HUES48 (cell line): ENCODE data around the gene CEPT1.

Experiments used
- H3K27ac ChIP-seq: one replicate; pipeline ENCODE4 v1.7.0; 2013; ENCODE audit warnings: low read depth, low read length, inconsistent platforms
- H3K27me3 ChIP-seq: 2 replicates; pipeline ENCODE4 v1.6.1; 2013; ENCODE audit warnings: mild to moderate bottlenecking, low read length; ENCODE audit not compliant: control insufficient read depth, insufficient read depth
- H3K36me3 ChIP-seq: 2 replicates; pipeline ENCODE4 v1.6.1; 2013; ENCODE audit warnings: low read length; ENCODE audit not compliant: control insufficient read depth, insufficient read depth
- H3K4me1 ChIP-seq: 2 replicates; pipeline ENCODE4 v1.6.1; 2013; ENCODE audit warnings: mild to moderate bottlenecking, low read length; ENCODE audit not compliant: control insufficient read depth, insufficient read depth
- H3K4me3 ChIP-seq: 2 replicates; pipeline ENCODE4 v1.5.1; 2013; ENCODE audit warnings: mild to moderate bottlenecking, low read depth, low read length
- H3K9ac ChIP-seq: 2 replicates; pipeline ENCODE4 v1.6.1; 2013; ENCODE audit warnings: mild to moderate bottlenecking, low read depth, low read length, moderate library complexity
- H3K9me3 ChIP-seq: 2 replicates; pipeline ENCODE4 v1.6.1; 2013; ENCODE audit warnings: low read length; ENCODE audit not compliant: control insufficient read depth, insufficient read depth

The CEPT1 gene

GRCh38 chr1:111222308-111223125 is 82.5 kb downstream of the CEPT1 start:
- H3K36me3 ChIP-seq, result no peaks in the 10 kb centered on the region
- H3K9me3 ChIP-seq, result no peaks in the 10 kb centered on the region
- no peak overlapping the region for H3K4me3 ChIP-seq
- H3K27me3 ChIP-seq, result peaks cover 3% of the 10 kb centered on the region; the same call in 1 of the 2 replicates
- no peak overlapping the region for H3K9ac ChIP-seq
- peaks cover 20% of the 10 kb centered on the region; the same call in 1 of the 2 replicates for H3K4me1 ChIP-seq
- no peak overlapping the region for H3K27ac ChIP-seq

- no peaks in the 10 kb centered on the region for H3K36me3 ChIP-seq
- no peak overlapping the region for H3K9ac ChIP-seq
- peaks cover 20% of the 10 kb centered on the region; the same call in 1 of the 2 replicates for H3K4me1 ChIP-seq
Observed at GRCh38 chr1:111223126-111223685, 83.2 kb downstream of the CEPT1 start.

DNA sequence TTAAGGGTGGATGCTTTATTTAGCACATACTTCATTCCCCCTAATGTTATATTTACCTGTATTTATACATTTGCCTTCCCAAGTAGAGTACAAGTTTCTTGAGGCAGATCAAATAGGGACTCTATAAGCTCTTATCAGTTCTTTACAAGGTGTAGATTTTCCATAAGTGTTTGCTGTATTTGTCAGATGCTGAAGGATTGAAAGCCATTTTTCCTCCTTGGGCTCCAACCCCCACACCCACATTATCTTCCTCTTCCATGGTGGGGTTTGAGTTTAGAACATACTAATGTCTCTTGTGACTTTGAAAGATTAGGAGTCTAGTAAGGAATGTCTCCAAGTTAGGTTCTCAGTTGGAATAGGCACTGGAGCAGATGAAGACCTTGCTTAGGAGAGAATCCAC is 85.1 kb downstream of the CEPT1 start:
- Histone ChIP-seq H3K27me3 (peaks cover 3% of the 10 kb centered on the region; the same call in 1 of the 2 replicates), H3K9me3 (no peaks in the 10 kb centered on the region), H3K36me3 (no peaks in the 10 kb centered on the region), H3K9ac (no peak overlapping the region), H3K27ac (no peak overlapping the region), H3K4me3 (no peak overlapping the region), H3K4me1 (peaks cover 20% of the 10 kb centered on the region; the same call in 1 of the 2 replicates)

More at GRCh38 chr1:111223126-111223685, 83.2 kb downstream of the CEPT1 start:
- Histone ChIP-seq H3K27ac (no peak overlapping the region), H3K4me3 (no peak overlapping the region), H3K9me3 (no peaks in the 10 kb centered on the region), H3K27me3 (peaks cover 3% of the 10 kb centered on the region; the same call in 1 of the 2 replicates)

DNA sequence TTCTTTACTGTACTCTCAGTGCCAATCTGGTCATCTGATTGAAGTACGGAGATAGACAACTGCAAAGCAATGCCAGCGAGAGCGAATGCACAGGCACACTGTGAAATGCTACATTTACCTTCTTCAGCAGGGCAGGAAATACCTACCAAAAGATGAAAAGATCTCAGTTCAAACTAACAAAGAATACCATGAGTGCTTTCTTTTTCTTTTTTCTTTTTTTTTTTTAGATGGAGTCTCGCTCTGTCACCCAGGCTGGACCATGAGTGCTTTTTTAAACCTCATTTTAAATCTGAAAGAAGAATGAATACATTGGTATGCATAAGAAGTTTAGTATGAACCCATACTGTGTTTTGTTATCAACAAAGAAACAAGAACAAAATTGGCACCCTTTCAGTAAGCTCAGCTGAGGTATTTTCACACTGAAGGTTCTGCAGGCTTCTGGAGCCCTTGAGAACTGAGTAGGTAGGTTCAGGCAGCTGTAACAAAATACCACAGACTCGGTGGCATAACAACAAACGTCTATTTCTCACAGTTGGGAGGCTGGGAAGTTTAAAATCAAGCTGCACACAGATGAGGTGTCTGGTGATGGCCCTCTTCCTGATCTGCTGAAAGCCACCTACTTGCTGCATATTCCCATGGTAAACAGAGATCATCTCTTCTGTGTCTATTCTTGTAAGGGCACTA is 85.8 kb downstream of the CEPT1 start:
- H3K4me3 ChIP-seq, result no peak overlapping the region
- H3K27me3 ChIP-seq, result peaks cover 3% of the 10 kb centered on the region; the same call in 1 of the 2 replicates
- H3K9ac ChIP-seq, result no peak overlapping the region
- H3K27ac ChIP-seq, result no peak overlapping the region
- peaks cover 20% of the 10 kb centered on the region; the same call in 1 of the 2 replicates for H3K4me1 ChIP-seq
- H3K36me3 ChIP-seq, result no peaks in the 10 kb centered on the region
- H3K9me3 ChIP-seq, result no peaks in the 10 kb centered on the region

DNA sequence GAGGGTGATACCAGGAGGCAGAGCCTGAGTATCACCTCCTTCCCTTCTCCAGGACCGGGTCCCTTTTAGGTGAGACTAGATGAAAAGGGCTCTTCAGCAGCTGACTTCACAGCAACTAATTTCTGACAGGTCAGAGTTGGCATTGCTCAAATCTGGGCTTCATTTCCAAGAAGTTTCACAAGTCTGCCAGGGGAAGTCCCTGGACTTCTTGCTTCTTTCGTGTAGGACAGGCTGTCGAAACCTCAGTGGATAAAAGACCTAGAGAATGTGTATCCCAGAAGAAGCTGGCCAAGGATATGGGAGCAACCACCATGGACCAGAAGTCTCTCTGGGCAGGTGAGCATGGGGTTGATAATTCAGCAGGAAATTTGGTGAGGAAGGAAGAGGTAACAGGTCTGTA is 87.4 kb downstream of the CEPT1 start, which contains the start of gene CHI3L2:
TSS of gene CHI3L2 (plus strand) at position 280 of the 400 bp plus-strand sequence. CDS start at position 297, 17 bp downstream.
- H3K27me3 ChIP-seq, result peaks cover 3% of the 10 kb centered on the region; the same call in 1 of the 2 replicates
- no peaks in the 10 kb centered on the region for H3K9me3 ChIP-seq
- no peak within 1 kb of the TSS for H3K9ac ChIP-seq
- peak within 1 kb of the TSS; percentile 59 for H3K27ac ChIP-seq
- H3K36me3 ChIP-seq, result no peaks in the 10 kb centered on the region
- H3K4me3 ChIP-seq, result no peak within 1 kb of the TSS
- H3K4me1 ChIP-seq, result peaks cover 16% of the 10 kb centered on the region; the same call in 1 of the 2 replicates

DNA sequence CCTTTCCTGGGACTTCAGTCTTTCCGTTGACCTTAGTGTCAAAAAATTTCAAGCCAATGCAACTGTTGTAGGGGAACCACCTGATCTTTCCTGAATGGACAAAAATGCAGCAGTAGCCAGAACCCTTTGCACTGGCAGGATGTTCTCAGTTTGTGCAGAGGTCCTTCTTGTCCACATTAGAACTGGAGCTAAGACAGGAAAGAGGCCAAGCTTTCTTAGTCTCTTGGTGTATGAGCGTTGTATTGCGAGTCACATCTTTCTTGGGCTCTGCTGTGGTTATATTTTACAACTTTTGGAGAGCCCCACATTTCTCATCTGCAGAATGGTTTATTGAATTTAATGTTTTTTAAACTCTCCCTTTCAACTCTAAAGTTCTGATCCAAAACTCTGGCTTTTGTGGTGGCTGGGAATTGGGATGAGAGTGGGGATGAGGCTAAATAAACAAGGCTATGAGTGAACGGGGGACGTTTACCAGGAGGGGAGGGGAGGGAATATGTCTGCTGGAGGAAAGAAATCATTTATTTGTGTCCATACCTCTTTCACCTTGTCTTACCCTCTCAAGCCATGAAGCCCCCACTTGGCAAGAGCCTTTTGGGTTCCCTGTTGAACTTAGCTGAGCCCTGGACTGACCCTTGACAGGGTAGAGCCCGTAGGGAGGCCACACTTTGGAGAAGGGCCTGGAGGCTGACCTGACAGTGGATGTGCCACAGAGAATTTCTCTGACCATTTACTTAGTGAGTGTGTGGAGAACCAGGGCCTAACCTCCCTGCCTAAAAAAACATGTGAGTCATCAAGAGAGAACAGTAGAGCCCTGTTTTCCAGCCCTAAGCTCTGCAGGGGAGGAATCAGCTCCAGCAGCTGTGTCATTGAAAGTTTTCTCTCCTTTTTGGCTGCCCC is 88.1 kb downstream of the CEPT1 start:
- Histone ChIP-seq H3K9me3 (no peaks in the 10 kb centered on the region), H3K4me3 (no peak overlapping the region), H3K27ac (peak overlapping the region; percentile 59), H3K4me1 (peaks cover 11% of the 10 kb centered on the region; the same call in 1 of the 2 replicates), H3K36me3 (no peaks in the 10 kb centered on the region), H3K27me3 (peaks cover 3% of the 10 kb centered on the region; the same call in 1 of the 2 replicates), H3K9ac (no peak overlapping the region)

GRCh38 chr1:111228748-111229126 is 88.7 kb downstream of the CEPT1 start:
- Histone ChIP-seq H3K36me3 (no peaks in the 10 kb centered on the region), H3K4me1 (peaks cover 8% of the 10 kb centered on the region; the same call in 1 of the 2 replicates), H3K27me3 (peaks cover 3% of the 10 kb centered on the region; the same call in 1 of the 2 replicates), H3K4me3 (no peak overlapping the region), H3K27ac (peak overlapping the region; percentile 59), H3K9me3 (no peaks in the 10 kb centered on the region), H3K9ac (no peak overlapping the region)

DNA sequence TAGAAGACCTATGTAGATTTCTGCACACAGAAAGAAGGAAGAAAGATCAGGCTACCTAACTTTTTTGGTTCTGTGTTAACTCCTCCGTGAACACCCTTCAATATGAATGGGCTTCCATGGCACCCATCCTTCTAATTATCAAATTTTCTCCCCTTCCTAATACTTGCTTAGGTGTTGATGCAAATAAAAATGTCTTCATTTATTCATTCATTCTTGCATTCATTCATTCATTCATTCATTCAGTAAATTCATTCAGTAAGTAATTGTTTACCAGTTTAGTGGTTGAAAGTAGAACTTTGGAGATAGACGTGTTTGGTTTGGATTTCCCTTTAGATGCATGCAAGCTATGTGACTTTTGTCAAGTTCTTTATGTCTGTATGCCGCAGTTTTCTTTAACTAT is 92.1 kb downstream of the CEPT1 start:
- H3K36me3 ChIP-seq, result no peaks in the 10 kb centered on the region
- H3K4me1 ChIP-seq, result no peaks in the 10 kb centered on the region
- H3K27ac ChIP-seq, result no peak overlapping the region
- H3K9me3 ChIP-seq, result no peaks in the 10 kb centered on the region
- H3K9ac ChIP-seq, result no peak overlapping the region
- no peak overlapping the region for H3K4me3 ChIP-seq
- peaks cover 3% of the 10 kb centered on the region; the same call in 1 of the 2 replicates for H3K27me3 ChIP-seq

- Histone ChIP-seq H3K9me3 (no peaks in the 10 kb centered on the region), H3K27ac (no peak overlapping the region), H3K27me3 (no peaks in the 10 kb centered on the region), H3K9ac (no peak overlapping the region), H3K4me1 (peaks cover 7% of the 10 kb centered on the region; the same call in 1 of the 2 replicates), H3K4me3 (no peak overlapping the region), H3K36me3 (no peaks in the 10 kb centered on the region)
Observed at GRCh38 chr1:111234258-111234657, 94.2 kb downstream of the CEPT1 start.
